HG02588 (cell line): ENCODE data around the gene SDC1.

Experiments used
- ATAC-seq: cut with Tn5 transposase; IDR thresholded peaks from one replicate; pipeline ENCODE4 v1.9.1; 2021; ENCODE audit warnings: mild to moderate bottlenecking, moderate library complexity; ENCODE audit not compliant: unreplicated experiment

The SDC1 gene

GRCh38 chr2:20173496-20174402 lies 51.2 kb downstream of the SDC1 start:
- ATAC-seq = no peak

GRCh38 chr2:20173064-20173463 lies 51.9 kb downstream of the SDC1 start:
- no peak for ATAC-seq

GRCh38 chr2:20172273-20173055 lies 52.5 kb downstream of the SDC1 start:
- ATAC-seq = no peak

- ATAC-seq = no peak
Measured at GRCh38 chr2:20171445-20171977, 53.4 kb downstream of the SDC1 start.

- ATAC-seq = no peak
Measured at GRCh38 chr2:20170704-20171250, 54.2 kb downstream of the SDC1 start.

- no peak for ATAC-seq
Measured at GRCh38 chr2:20169796-20170703, 54.9 kb downstream of the SDC1 start.

- ATAC-seq = no peak
Measured at GRCh38 chr2:20168727-20169696, 55.9 kb downstream of the SDC1 start.

GRCh38 chr2:20168048-20168726 lies 56.7 kb downstream of the SDC1 start:
- no peak for ATAC-seq

GRCh38 chr2:20167356-20167755 lies 57.6 kb downstream of the SDC1 start:
- ATAC-seq = no peak

- no peak for ATAC-seq
Measured at GRCh38 chr2:20165677-20166509, 59.0 kb downstream of the SDC1 start.

GRCh38 chr2:20164734-20165478 lies 60.0 kb downstream of the SDC1 start:
- no peak for ATAC-seq

- ATAC-seq = no peak
Measured at GRCh38 chr2:20164061-20164733, 60.7 kb downstream of the SDC1 start.

- ATAC-seq = no peak
Measured at GRCh38 chr2:20159411-20160070, 65.4 kb downstream of the SDC1 start.

- ATAC-seq = no peak
Measured at GRCh38 chr2:20157193-20157891, 67.6 kb downstream of the SDC1 start.

GRCh38 chr2:20156836-20157192 lies 68.1 kb downstream of the SDC1 start:
- no peak for ATAC-seq
